CD14-positive monocyte (primary cell): ENCODE data around the gene PRKX. TPM values are rescaled to one million over a fixed set of nuclear protein-coding genes. Genes with fewer than 3 reads are reported as not detected.
"Not testable (repeated sequence)": the region's sequence is repeated elsewhere in the genome, so short reads cannot be mapped to it uniquely, and the experiment has no call there.

Experiments used
- DNase-seq, 3 donors: peaks; one replicate each; pipeline ENCODE4 v3.0.0-alpha.2; 2011 to 2022
- H2AFZ ChIP-seq: 2 replicates; pipeline ENCODE4 v1.6.0; 2012; ENCODE audit warnings: mild to moderate bottlenecking, low read depth, low read length, inconsistent platforms; ENCODE audit not compliant: insufficient read depth, poor library complexity, severe bottlenecking
- H3K27ac ChIP-seq, 2 donors: 1 replicate in 1 of 2; 2 replicates in 1 of 2; pipeline ENCODE4 v1.5.1; 2012 to 2013; ENCODE audit warnings: low read length in 2 of 2, control low read depth in 1 of 2, inconsistent platforms in 1 of 2, low read depth in 1 of 2, mild to moderate bottlenecking in 1 of 2
- H3K27me3 ChIP-seq, 2 donors: one replicate each; pipeline versions ENCODE4 v1.6.0 to v1.6.1; 2011 to 2013; ENCODE audit warnings: low read length in 2 of 2; ENCODE audit not compliant: control insufficient read depth in 2 of 2, insufficient read depth in 2 of 2
- H3K36me3 ChIP-seq, 2 donors: replicated peaks in 1 of 2; 1 replicate in 1 of 2; 2 replicates in 1 of 2; pipeline versions ENCODE4 v1.5.1 to v1.6.1; 2012 to 2013; ENCODE audit warnings: low read length in 2 of 2, control low read depth in 1 of 2, inconsistent platforms in 1 of 2, mild to moderate bottlenecking in 1 of 2; ENCODE audit not compliant: insufficient read depth in 2 of 2, control insufficient read depth in 1 of 2
- H3K4me1 ChIP-seq, 2 donors: 1 replicate in 1 of 2; 2 replicates in 1 of 2; pipeline versions ENCODE4 v1.5.1 to v1.6.1; 2012 to 2013; ENCODE audit warnings: low read length in 2 of 2, control low read depth in 1 of 2, inconsistent platforms in 1 of 2, mild to moderate bottlenecking in 1 of 2, moderate library complexity in 1 of 2; ENCODE audit not compliant: insufficient read depth in 2 of 2, control insufficient read depth in 1 of 2
- H3K4me2 ChIP-seq: replicated peaks from 2 replicates; pipeline ENCODE3; 2012; ENCODE audit warnings: low read length, moderate library complexity, mild to moderate bottlenecking; ENCODE audit not compliant: poor library complexity, severe bottlenecking; ENCODE audit errors: extremely low read depth
- H3K4me3 ChIP-seq, 3 experiments: fragments of 200-600 bp in 1 of 3; sonication (generic) in 1 of 3; replicated peaks in 1 of 3; 1 replicate in 2 of 3; 2 replicates in 1 of 3; pipeline ENCODE4 v1.5.1; 2011 to 2013; ENCODE audit warnings: low read length in 3 of 3, mild to moderate bottlenecking in 3 of 3, control low read depth in 2 of 3, low read depth in 2 of 3, inconsistent platforms in 1 of 3, moderate library complexity in 1 of 3
- H3K79me2 ChIP-seq: 2 replicates; pipeline ENCODE4 v1.6.0; 2012; ENCODE audit warnings: mild to moderate bottlenecking, control low read depth, inconsistent platforms, low read length, moderate library complexity; ENCODE audit not compliant: insufficient read depth
- H3K9ac ChIP-seq: 2 replicates; pipeline ENCODE4 v1.6.0; 2017; ENCODE audit warnings: low read length, mild to moderate bottlenecking; ENCODE audit not compliant: insufficient read depth, poor library complexity, severe bottlenecking
- H3K9me3 ChIP-seq, 2 donors: replicated peaks in 1 of 2; 1 replicate in 1 of 2; 2 replicates in 1 of 2; pipeline versions ENCODE4 v1.5.1 to v1.6.1; 2012 to 2013; ENCODE audit warnings: low read length in 2 of 2, control low read depth in 1 of 2; ENCODE audit not compliant: control insufficient read depth in 1 of 2, insufficient read depth in 1 of 2
- H4K20me1 ChIP-seq: 2 replicates; pipeline ENCODE4 v1.6.0; 2012; ENCODE audit warnings: mild to moderate bottlenecking, low read length, control low read depth, moderate library complexity; ENCODE audit not compliant: insufficient read depth
- H3K27ac Mint-ChIP-seq, 7 donors: one replicate each; pipeline ENCODE4 v1.8.0; 2020; ENCODE audit warnings: mild to moderate bottlenecking in 7 of 7, mixed read lengths in 7 of 7, moderate library complexity in 6 of 7, inconsistent platforms in 2 of 7
- H3K27me3 Mint-ChIP-seq, 3 donors: one replicate each; pipeline ENCODE4 v1.8.0; 2021 to 2022; ENCODE audit warnings: low read depth in 3 of 3, mild to moderate bottlenecking in 3 of 3, mixed read lengths in 3 of 3, moderate library complexity in 3 of 3, inconsistent platforms in 1 of 3
- H3K36me3 Mint-ChIP-seq, 2 donors: one replicate each; pipeline ENCODE4 v1.8.0; 2020; ENCODE audit warnings: mixed read lengths in 2 of 2, inconsistent platforms in 1 of 2, mild to moderate bottlenecking in 1 of 2
- H3K4me1 Mint-ChIP-seq: one replicate; pipeline ENCODE4 v1.8.0; 2020; ENCODE audit warnings: mild to moderate bottlenecking, mixed read lengths
- H3K4me3 Mint-ChIP-seq, 2 donors: one replicate each; pipeline ENCODE4 v1.8.0; 2020; ENCODE audit warnings: mild to moderate bottlenecking in 2 of 2, mixed read lengths in 2 of 2, moderate library complexity in 1 of 2
- H3K9me3 Mint-ChIP-seq, 7 donors: one replicate each; pipeline ENCODE4 v1.8.0; 2020 to 2022; ENCODE audit warnings: mixed read lengths in 7 of 7, mild to moderate bottlenecking in 6 of 7, moderate library complexity in 6 of 7, inconsistent platforms in 2 of 7
- WGBS: methylation state at CpG from one replicate; pipeline ENCODE4 v1.1.5; 2013; ENCODE audit warnings: missing lambda C conversion rate; ENCODE audit not compliant: insufficient coverage; 5-methylcytosine and 5-hydroxymethylcytosine counted together
- intact Hi-C, 2 donors: fragments of 100-400 bp; cut with micrococcal nuclease; formaldehyde crosslinking; loops; one replicate each; pipeline versions ENCODE4 v1.15.0 to v1.15.1; 2023
- polyA plus RNA-seq, 3 donors: library from polyadenylated mRNA; depleted of rRNA in 1 of 3; unstranded in 2 of 3; stranded (reverse) in 1 of 3; fragments of 300-500 nt in 2 of 3; fragments of >200 nt in 1 of 3; fragmentation: Illumina TruSeq in 2 of 3; gene quantifications; 1 replicate in 2 of 3; 2 replicates in 1 of 3; pipeline ENCODE4 v1.2.3, GENCODE V29; 2012 to 2021
- TF ChIP-seq, protein P1 (sequence below): fragments of 200-600 bp; IDR thresholded peaks from one replicate; pipeline ENCODE4 v1.8.0; 2022; ENCODE audit warnings: antibody characterized with exemption, mild to moderate bottlenecking

PRKX gene
- polyA plus RNA-seq, 3 donors = 41.6 to 47.0 (median 46.2) TPM

DNA sequence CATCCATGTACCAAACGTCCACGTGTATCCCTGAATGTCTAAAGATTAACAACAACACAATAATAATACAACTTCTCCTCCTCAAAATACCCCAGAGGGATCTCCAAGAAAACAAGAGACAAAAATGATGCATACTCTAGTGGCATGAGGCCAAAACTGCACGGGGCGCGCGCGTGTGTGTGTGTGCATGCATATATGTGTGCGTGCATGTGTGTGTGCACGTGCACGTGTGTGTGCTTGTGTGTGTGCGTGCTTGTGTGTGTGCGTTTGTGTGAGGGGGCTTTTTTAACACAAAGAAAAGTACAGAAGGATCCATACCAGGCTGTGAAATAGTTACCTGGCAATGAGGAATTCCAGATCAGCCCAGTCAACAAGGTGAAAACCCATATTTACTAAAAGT is 48.5 kb downstream of the PRKX start:
- H4K20me1 ChIP-seq = no peaks in the 10 kb centered on the region
- no peak overlapping the region for H3K27ac ChIP-seq
- peaks cover 14 to 32% of the 10 kb centered on the region in 2 donors for H3K36me3 ChIP-seq
- no peak overlapping the region for H3K4me3 Mint-ChIP-seq
- peaks cover 0 to 4% (median 0%) of the 10 kb centered on the region in 3 donors for H3K27me3 Mint-ChIP-seq
- peaks cover 24% of the 10 kb centered on the region for H3K4me1 Mint-ChIP-seq
- H3K9me3 Mint-ChIP-seq = no peaks in the 10 kb centered on the region
- H3K27me3 ChIP-seq = no peaks in the 10 kb centered on the region
- no peak for DNase-seq
- H3K4me1 ChIP-seq = peaks cover 20 to 26% of the 10 kb centered on the region in 2 donors
- H2AFZ ChIP-seq = no peak overlapping the region
- TF ChIP-seq, protein P1, sequence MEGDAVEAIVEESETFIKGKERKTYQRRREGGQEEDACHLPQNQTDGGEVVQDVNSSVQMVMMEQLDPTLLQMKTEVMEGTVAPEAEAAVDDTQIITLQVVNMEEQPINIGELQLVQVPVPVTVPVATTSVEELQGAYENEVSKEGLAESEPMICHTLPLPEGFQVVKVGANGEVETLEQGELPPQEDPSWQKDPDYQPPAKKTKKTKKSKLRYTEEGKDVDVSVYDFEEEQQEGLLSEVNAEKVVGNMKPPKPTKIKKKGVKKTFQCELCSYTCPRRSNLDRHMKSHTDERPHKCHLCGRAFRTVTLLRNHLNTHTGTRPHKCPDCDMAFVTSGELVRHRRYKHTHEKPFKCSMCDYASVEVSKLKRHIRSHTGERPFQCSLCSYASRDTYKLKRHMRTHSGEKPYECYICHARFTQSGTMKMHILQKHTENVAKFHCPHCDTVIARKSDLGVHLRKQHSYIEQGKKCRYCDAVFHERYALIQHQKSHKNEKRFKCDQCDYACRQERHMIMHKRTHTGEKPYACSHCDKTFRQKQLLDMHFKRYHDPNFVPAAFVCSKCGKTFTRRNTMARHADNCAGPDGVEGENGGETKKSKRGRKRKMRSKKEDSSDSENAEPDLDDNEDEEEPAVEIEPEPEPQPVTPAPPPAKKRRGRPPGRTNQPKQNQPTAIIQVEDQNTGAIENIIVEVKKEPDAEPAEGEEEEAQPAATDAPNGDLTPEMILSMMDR = no peak
- no peaks in the 10 kb centered on the region for H3K79me2 ChIP-seq
- 100% methylated on average over 4 of the region's 12 CpGs for WGBS
- H3K4me3 ChIP-seq = no peak overlapping the region
- H3K9me3 ChIP-seq = no peaks in the 10 kb centered on the region
- H3K9ac ChIP-seq = no peak overlapping the region
- peak overlapping the region in 2 of 7 donors; percentile 26 to 50 for H3K27ac Mint-ChIP-seq
- peaks cover 17 to 47% of the 10 kb centered on the region in 2 donors for H3K36me3 Mint-ChIP-seq
- intact Hi-C loops = loop anchor here in 1 of 2 donors (5.0 kb wide), 1 partner anchor 47 kb away; the partner anchor contains the start of gene PRKX
- no peak overlapping the region for H3K4me2 ChIP-seq

DNA sequence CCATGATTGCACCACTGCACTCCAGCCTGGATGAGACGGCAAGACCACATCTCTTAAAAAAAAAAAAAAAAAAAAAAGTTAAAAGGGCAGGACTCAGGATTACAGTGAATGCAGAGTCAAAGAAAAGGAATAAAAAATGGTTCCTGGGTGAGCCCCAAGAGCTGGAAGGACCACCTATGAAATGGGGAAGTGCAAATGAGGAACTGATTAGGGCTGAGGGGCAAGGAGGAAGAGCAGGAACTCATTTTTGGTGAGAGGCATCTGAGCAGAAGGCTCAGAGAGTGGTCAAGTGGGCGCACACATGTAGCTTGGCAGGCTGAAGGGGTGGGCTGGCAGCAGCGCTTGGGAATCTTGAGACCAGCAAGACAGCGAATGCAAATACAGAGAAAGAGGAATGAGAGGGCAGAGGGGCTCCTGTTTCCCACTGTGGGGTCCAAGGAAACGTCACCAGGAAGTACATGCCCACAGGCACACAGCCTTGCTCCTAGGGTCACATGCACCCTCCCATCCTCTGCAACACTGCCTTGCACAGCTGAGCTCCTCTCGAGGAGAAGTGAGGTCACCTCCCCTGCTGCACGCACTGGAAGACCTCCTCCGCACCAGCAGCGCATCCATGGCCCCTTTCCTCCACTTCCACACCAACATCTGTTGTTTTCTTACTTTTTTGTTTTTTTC is 49.7 kb downstream of the PRKX start:
- H3K27ac Mint-ChIP-seq = peak overlapping the region; percentile 90 to 97 (median 97)
- peak; percentile 46 to 68 (median 64) for DNase-seq
- not testable (repeated sequence) for H3K9me3 ChIP-seq, H3K27me3 Mint-ChIP-seq, H3K79me2 ChIP-seq, H3K27me3 ChIP-seq, H3K9me3 Mint-ChIP-seq, H4K20me1 ChIP-seq
- peaks cover 8 to 41% of the 10 kb centered on the region in 2 donors for H3K36me3 Mint-ChIP-seq
- Histone ChIP-seq H3K4me3 (peak overlapping the region in 1 of 3 experiments; percentile 52), H3K27ac (peak overlapping the region; percentile 77 to 85), H3K4me2 (peak overlapping the region; percentile 47), H2AFZ (peak overlapping the region; percentile 48), H3K4me1 (peaks cover 23 to 34% of the 10 kb centered on the region in 2 donors), H3K9ac (peak overlapping the region; percentile 19), H3K36me3 (peaks cover 3 to 27% of the 10 kb centered on the region in 2 donors)
- 8% methylated on average over 2 of the region's 9 CpGs for WGBS
- intact Hi-C loops = loop anchor here in 1 of 2 donors (5.0 kb wide), 1 partner anchor 49 kb away; the partner anchor contains the start of gene PRKX
- peak overlapping the region; percentile 58 to 85 for H3K4me3 Mint-ChIP-seq
- peaks cover 31% of the 10 kb centered on the region for H3K4me1 Mint-ChIP-seq
